HepG2 (cell line): ENCODE measurements around the gene CNIH3. TPM values are rescaled to one million over a fixed set of nuclear protein-coding genes. Genes with fewer than 3 reads are reported as not detected.

Experiments used
- ATAC-seq: fragments of 200-7000 bp; cut with Tn5 transposase; 3 replicates; pipeline ENCODE4 v1.9.1; 2020; ENCODE audit warnings: mild to moderate bottlenecking, moderate library complexity
- BruUV-seq: library from RNA; stranded (reverse); fragments of 400-500 nt; replicated peaks from 2 replicates; lab custom pipeline; 2021; lab: Mats Ljungman, UMichigan
- CTCF ChIA-PET: fragments of 300-600 bp; formaldehyde crosslinking; extraction: SDS; loops from one replicate; lab custom pipeline; 2021; ENCODE audit warnings: low total read pairs, inconsistent platforms, low intra/inter-chr PET ratio; lab: Yijun Ruan, JAX
- POLR2A ChIA-PET: fragments of 350-600 bp; sonication (Branson Sonifier 250); formaldehyde crosslinking; loops from one replicate; lab custom pipeline; 2020; ENCODE audit warnings: antibody characterized with exemption, inconsistent platforms; lab: Yijun Ruan, JAX
- DNase-seq: peaks from one replicate; pipeline ENCODE4 v3.0.0-alpha.2; 2015; ENCODE audit warnings: low spot score
- FAIRE-seq: peaks from 3 replicates; lab custom pipeline; 2011; peaks lifted over from hg19 to GRCh38; lab: Jason Lieb, UNC
- H2AFZ ChIP-seq: one replicate; pipeline ENCODE4 v1.6.1; 2011; ENCODE audit warnings: low read length, inconsistent platforms
- H3K27ac ChIP-seq: fragments of 300-600 bp; 3 replicates; pipeline ENCODE4 v1.8.0; 2011; ENCODE audit warnings: mixed run types, mild to moderate bottlenecking, mixed read lengths, low read length, inconsistent platforms; ENCODE audit not compliant: insufficient read depth; ENCODE audit errors: extremely low read length
- H3K27me3 ChIP-seq, 2 experiments: fragments of 200-600 bp in 1 of 2; 2 replicates in 1 of 2; 3 replicates in 1 of 2; pipeline versions ENCODE4 v1.6.0 to v1.8.0; 2011; ENCODE audit warnings: low read length in 2 of 2, mild to moderate bottlenecking in 2 of 2, moderate library complexity in 2 of 2, inconsistent platforms in 1 of 2; ENCODE audit not compliant: insufficient read depth in 2 of 2, control insufficient read depth in 1 of 2
- H3K36me3 ChIP-seq, 2 experiments: fragments of 200-600 bp in 1 of 2; replicated peaks in 1 of 2; 2 replicates in 1 of 2; 3 replicates in 1 of 2; pipeline versions ENCODE4 v1.5.1 to v1.8.0; 2011; ENCODE audit warnings: low read length in 2 of 2, inconsistent platforms in 1 of 2; ENCODE audit not compliant: insufficient read depth in 2 of 2, control insufficient read depth in 1 of 2
- H3K4me1 ChIP-seq: 2 replicates; pipeline ENCODE4 v1.5.1; 2012; ENCODE audit warnings: low read length, inconsistent platforms; ENCODE audit not compliant: insufficient read depth
- H3K4me2 ChIP-seq: 2 replicates; pipeline ENCODE4 v1.6.0; 2011; ENCODE audit warnings: low read depth, low read length, inconsistent platforms
- H3K4me3 ChIP-seq, 3 experiments: fragments of 200-600 bp in 1 of 3; sonication (generic), shearing (Covaris generic) in 1 of 3; replicated peaks in 1 of 3; 2 replicates each; pipeline ENCODE4 v1.5.1; 2011 to 2016; ENCODE audit warnings: low read length in 3 of 3, inconsistent platforms in 2 of 3, low read depth in 2 of 3, mild to moderate bottlenecking in 2 of 3, control low read depth in 1 of 3, mixed read lengths in 1 of 3; ENCODE audit not compliant: insufficient read depth in 1 of 3
- H3K79me2 ChIP-seq: one replicate; pipeline ENCODE4 v1.6.1; 2011; ENCODE audit warnings: low read length, inconsistent platforms; ENCODE audit not compliant: insufficient read depth
- H3K9ac ChIP-seq: 2 replicates; pipeline ENCODE4 v1.6.0; 2011; ENCODE audit warnings: mild to moderate bottlenecking, low read depth, low read length, inconsistent platforms; ENCODE audit not compliant: insufficient read depth
- H3K9me3 ChIP-seq: 2 replicates; pipeline ENCODE4 v1.5.1; 2012; ENCODE audit warnings: mild to moderate bottlenecking, low read length
- H4K20me1 ChIP-seq: 2 replicates; pipeline ENCODE4 v1.6.0; 2011; ENCODE audit warnings: inconsistent platforms, mild to moderate bottlenecking, low read length, moderate library complexity; ENCODE audit not compliant: insufficient read depth
- ATM ChIP-seq: fragments of 450-650 bp; IDR thresholded peaks from 2 replicates; pipeline ENCODE4 v1.7.1; 2017; ENCODE audit warnings: mild to moderate bottlenecking, borderline replicate concordance
- EED ChIP-seq: sonication (generic); formaldehyde crosslinking; IDR thresholded peaks from 2 replicates; pipeline ENCODE4 v1.5.0; 2020; ENCODE audit warnings: mild to moderate bottlenecking, missing genetic modification reagents
- ESRRA ChIP-seq: sonication (generic); formaldehyde crosslinking; IDR thresholded peaks from 2 replicates; pipeline ENCODE4 v1.5.1; 2020; ENCODE audit warnings: mild to moderate bottlenecking, low read depth, missing genetic modification reagents
- FOXO4 ChIP-seq: sonication (generic); formaldehyde crosslinking; conservative IDR thresholded peaks from 2 replicates; pipeline ENCODE4 v1.8.1; 2023; ENCODE audit warnings: missing genetic modification reagents
- KDM1A ChIP-seq: IDR thresholded peaks from 2 replicates; pipeline ENCODE4 v1.6.1; 2016; ENCODE audit warnings: missing compliant biosample characterization
- NCOR1 ChIP-seq: fragments of 200-600 bp; sonication (generic); IDR thresholded peaks from 2 replicates; pipeline ENCODE4 v1.7.0; 2017; ENCODE audit warnings: antibody characterized with exemption, low read length, borderline replicate concordance
- NFATC3 ChIP-seq: sonication (generic); formaldehyde crosslinking; IDR thresholded peaks from 2 replicates; pipeline ENCODE4 v1.5.1; 2020; ENCODE audit warnings: mild to moderate bottlenecking, missing genetic modification reagents
- ZNF33A ChIP-seq: sonication (generic); formaldehyde crosslinking; IDR thresholded peaks from 2 replicates; pipeline ENCODE4 v1.5.1; 2020; ENCODE audit warnings: missing genetic modification reagents, mild to moderate bottlenecking, moderate library complexity, borderline replicate concordance
- ZNF34 ChIP-seq: sonication (generic); formaldehyde crosslinking; IDR thresholded peaks from 2 replicates; pipeline ENCODE4 v1.4.0; 2020; ENCODE audit warnings: mild to moderate bottlenecking, missing genetic modification reagents, borderline replicate concordance
- WGBS: methylation state at CpG from one replicate; pipeline ENCODE4 v1.1.6; 2017; ENCODE audit warnings: low lambda C conversion rate; 5-methylcytosine and 5-hydroxymethylcytosine counted together
- in situ Hi-C: cut with HindIII; loops from 2 replicates; pipeline ENCODE4 v1.10.0; 2017; ENCODE audit warnings: low pct_unique_long_range_greater_than_20kb; ENCODE audit not compliant: extremely low pct_ligation_motif_present
- intact Hi-C: fragments of 100-400 bp; cut with micrococcal nuclease; formaldehyde crosslinking; loops from one replicate; pipeline ENCODE4 v1.10.0; 2022; ENCODE audit not compliant: unreplicated experiment
- polyA plus RNA-seq, 8 experiments: library from polyadenylated mRNA; depleted of rRNA in 3 of 8; stranded (reverse) in 7 of 8; unstranded in 1 of 8; fragments of >200 nt; fragmentation: Illumina TruSeq in 4 of 8; extraction: Trizol in 4 of 8; gene quantifications; 2 replicates each; pipeline versions ENCODE4 v1.2.1 to v1.2.3, GENCODE V29; 2011 to 2016; ENCODE audit warnings: low read depth in 4 of 8, missing spikeins in 1 of 8, mixed read lengths in 1 of 8; ENCODE audit not compliant: insufficient read depth in 1 of 8
- total RNA-seq, 5 experiments: library from RNA; depleted of rRNA; stranded (reverse); fragments of >200 nt; fragmentation: Illumina TruSeq; extraction: Trizol; gene quantifications; 2 replicates each; pipeline ENCODE4 v1.2.3, GENCODE V29; 2016; ENCODE audit warnings: low read depth in 1 of 5

CNIH3 gene
- total and polyA plus RNA-seq, 2 of the 13 experiments (the other 11 are each of a cell fraction or from before 2014, with no cell fraction given) = 0.36 to 1.1 TPM

- FAIRE-seq (no peak), DNase-seq (no peak), ATAC-seq (no peak)
- in situ Hi-C loops (no loop called here), intact Hi-C loops (no loop called here)
- H3K4me3 ChIP-seq = no peak overlapping the region
- no peaks in the 10 kb centered on the region for H3K36me3 ChIP-seq
- no peaks in the 10 kb centered on the region for H3K9me3 ChIP-seq
- H3K9ac ChIP-seq = no peak overlapping the region
- TF ChIP-seq NCOR1 (no peak), EED (CRISPR knock-in tag) (no peak), KDM1A (CRISPR knock-in tag) (no peak), ZNF34 (CRISPR knock-in tag) (no peak), ZNF33A (CRISPR knock-in tag) (no peak), NFATC3 (no peak), ESRRA (CRISPR knock-in tag) (no peak), ATM (no peak)
- WGBS = 28% methylated on average over 5 of the region's 5 CpGs
- no peak overlapping the region for H2AFZ ChIP-seq
- no peaks in the 10 kb centered on the region for H3K4me1 ChIP-seq
- no TSS peak for BruUV-seq
- CTCF ChIA-PET = no interaction called here
- H3K4me2 ChIP-seq = no peak overlapping the region
- H3K79me2 ChIP-seq = no peaks in the 10 kb centered on the region
- peaks cover 0 to 9% of the 10 kb centered on the region in 2 experiments; a peak in 2 of 5 replicates for H3K27me3 ChIP-seq
- POLR2A ChIA-PET = no interaction called here
- H4K20me1 ChIP-seq = no peaks in the 10 kb centered on the region
- no peak overlapping the region for H3K27ac ChIP-seq
Measured at GRCh38 chr1:224740685-224741052, 124.6 kb downstream of the CNIH3 start.

GRCh38 chr1:224742349-224742748, 126.2 kb downstream of the CNIH3 start:
- FAIRE-seq = no peak
- no peak for ATAC-seq
- no peaks in the 10 kb centered on the region for H3K9me3 ChIP-seq
- H3K4me1 ChIP-seq = no peaks in the 10 kb centered on the region
- H3K27ac ChIP-seq = no peak overlapping the region
- intact Hi-C loops (no loop called here), in situ Hi-C loops (no loop called here)
- no peak overlapping the region for H3K4me3 ChIP-seq
- WGBS = 32% methylated on average over 6 of the region's 6 CpGs
- BruUV-seq = no TSS peak
- H4K20me1 ChIP-seq = no peaks in the 10 kb centered on the region
- peaks cover 0 to 9% of the 10 kb centered on the region in 2 experiments; a peak in 2 of 5 replicates for H3K27me3 ChIP-seq
- ChIA-PET POLR2A (no interaction called here), CTCF (no interaction called here)
- no peak overlapping the region for H2AFZ ChIP-seq
- H3K79me2 ChIP-seq = no peaks in the 10 kb centered on the region
- no peak overlapping the region for H3K9ac ChIP-seq
- H3K4me2 ChIP-seq = no peak overlapping the region
- DNase-seq = no peak
- no peak for TF ChIP-seq FOXO4 (CRISPR knock-in tag)
- no peaks in the 10 kb centered on the region for H3K36me3 ChIP-seq
